GM12865 (cell line): ENCODE measurements around the gene FAM120C.

ENCODE experiments used
- DNase-seq: peaks from one replicate; pipeline ENCODE4 v3.0.0; 2010; ENCODE audit warnings: low read depth
- H3K4me3 ChIP-seq: 2 replicates; pipeline ENCODE4 v1.5.1; 2011; ENCODE audit warnings: mild to moderate bottlenecking, low read depth, low read length, control low read depth
- TF ChIP-seq, protein P1 (sequence below): IDR thresholded peaks from 2 replicates; pipeline ENCODE4 v1.5.1; 2011; ENCODE audit warnings: low read length, control low read depth, low read depth, inconsistent platforms; ENCODE audit not compliant: insufficient read depth; ENCODE audit errors: missing control alignments

The FAM120C gene

DNA sequence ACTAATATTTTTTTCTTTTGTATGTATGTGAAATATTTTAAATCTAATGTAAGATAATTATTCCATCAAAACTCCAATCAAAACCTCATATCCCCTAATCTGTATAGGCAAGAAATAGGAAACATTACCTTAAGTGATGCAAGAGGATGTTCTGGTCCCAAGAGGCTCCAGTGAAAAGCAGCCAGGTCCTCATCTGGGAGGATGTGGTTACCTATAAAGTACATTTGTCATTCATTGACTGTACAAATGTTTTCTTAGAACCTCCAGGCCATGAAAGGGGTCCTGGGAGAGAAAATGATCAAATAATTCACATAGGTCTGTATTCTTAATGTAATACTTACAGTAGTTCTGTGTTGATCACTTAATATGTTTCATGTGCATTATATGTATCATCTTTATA, 25.5 kb downstream of the FAM120C start:
- no peak for DNase-seq
- TF ChIP-seq, protein P1, sequence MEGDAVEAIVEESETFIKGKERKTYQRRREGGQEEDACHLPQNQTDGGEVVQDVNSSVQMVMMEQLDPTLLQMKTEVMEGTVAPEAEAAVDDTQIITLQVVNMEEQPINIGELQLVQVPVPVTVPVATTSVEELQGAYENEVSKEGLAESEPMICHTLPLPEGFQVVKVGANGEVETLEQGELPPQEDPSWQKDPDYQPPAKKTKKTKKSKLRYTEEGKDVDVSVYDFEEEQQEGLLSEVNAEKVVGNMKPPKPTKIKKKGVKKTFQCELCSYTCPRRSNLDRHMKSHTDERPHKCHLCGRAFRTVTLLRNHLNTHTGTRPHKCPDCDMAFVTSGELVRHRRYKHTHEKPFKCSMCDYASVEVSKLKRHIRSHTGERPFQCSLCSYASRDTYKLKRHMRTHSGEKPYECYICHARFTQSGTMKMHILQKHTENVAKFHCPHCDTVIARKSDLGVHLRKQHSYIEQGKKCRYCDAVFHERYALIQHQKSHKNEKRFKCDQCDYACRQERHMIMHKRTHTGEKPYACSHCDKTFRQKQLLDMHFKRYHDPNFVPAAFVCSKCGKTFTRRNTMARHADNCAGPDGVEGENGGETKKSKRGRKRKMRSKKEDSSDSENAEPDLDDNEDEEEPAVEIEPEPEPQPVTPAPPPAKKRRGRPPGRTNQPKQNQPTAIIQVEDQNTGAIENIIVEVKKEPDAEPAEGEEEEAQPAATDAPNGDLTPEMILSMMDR = no peak
- H3K4me3 ChIP-seq = no peak overlapping the region

DNA sequence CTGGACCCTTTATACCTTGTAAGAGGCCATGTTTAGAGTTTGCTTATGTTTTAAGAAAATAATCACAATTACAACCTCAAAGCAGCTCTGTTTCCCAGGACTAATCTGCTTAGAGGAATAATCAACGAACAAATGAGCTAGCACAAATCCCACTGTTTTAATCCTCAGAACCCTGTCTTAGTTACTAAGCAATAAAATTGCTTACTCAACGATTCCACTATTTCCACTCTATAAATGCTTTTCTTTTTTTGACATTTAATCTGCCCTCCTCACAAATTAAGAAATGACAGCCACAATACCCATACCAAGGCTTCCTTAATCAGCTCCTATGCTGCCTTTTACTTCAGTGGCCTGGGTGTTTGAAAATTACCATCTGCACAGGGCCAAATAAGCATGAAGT, 48.8 kb downstream of the FAM120C start:
- no peak overlapping the region for H3K4me3 ChIP-seq
- TF ChIP-seq, protein P1 = no peak
- DNase-seq = no peak

DNA sequence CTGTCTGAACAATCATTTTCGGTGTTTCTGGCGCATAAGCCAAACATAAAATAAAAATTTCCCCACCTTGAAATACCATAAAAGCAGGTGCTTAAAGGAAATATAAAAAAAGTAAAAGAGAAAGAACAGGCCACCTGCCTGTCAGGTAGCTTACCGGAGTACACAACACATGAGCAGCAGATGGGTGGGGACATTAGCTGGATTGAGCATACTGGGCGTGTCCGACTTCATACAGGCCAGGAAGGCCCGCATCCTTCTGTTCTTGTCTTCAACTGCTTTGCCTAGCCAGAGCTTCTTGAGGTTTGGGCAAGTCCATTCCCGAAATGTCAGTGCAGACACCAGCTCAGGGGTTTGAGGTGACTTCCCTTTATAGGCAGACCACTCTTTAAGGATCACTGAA, 66.7 kb downstream of the FAM120C start:
- no peak overlapping the region for H3K4me3 ChIP-seq
- no peak for DNase-seq
- TF ChIP-seq, protein P1 = no peak

DNA sequence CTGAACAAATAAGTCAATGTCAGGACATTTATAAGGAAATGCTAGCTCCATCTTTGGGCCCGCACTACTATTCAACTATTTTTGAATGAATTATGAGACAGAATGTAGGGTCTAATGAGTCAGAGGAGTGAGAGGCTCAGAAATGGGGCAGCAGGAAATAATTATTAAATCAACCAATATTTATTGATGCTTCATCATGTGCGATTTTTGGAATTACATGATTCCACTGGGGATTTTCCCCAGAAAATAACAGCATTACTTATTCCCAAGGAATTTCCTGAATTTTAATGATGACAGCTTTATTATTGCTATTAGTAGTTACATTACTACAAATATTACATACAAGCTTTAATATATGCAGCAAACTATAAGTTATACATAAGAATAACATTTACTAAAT, 89.5 kb downstream of the FAM120C start:
- DNase-seq = no peak
- TF ChIP-seq, protein P1 = no peak
- no peak overlapping the region for H3K4me3 ChIP-seq

DNA sequence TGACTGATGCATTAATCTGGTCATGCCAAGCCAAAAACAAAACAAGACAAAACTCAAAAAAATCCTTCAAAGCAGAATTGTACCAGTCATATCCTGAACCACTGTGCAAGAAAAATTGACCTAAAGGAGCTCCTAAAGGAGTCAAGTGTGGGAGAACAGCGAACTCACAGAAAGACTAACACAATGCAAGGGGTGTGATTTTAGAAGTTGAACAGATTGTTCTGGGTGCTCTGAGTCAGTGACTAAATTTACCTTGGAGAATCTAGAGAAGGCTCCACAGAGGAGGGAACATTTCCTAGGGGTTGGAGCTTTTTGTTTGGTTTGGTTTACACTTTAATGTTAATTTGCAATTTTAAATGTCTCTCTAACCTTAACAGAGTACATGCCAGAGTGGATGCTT, 89.9 kb downstream of the FAM120C start:
- TF ChIP-seq, protein P1 = no peak
- DNase-seq = no peak
- no peak overlapping the region for H3K4me3 ChIP-seq

DNA sequence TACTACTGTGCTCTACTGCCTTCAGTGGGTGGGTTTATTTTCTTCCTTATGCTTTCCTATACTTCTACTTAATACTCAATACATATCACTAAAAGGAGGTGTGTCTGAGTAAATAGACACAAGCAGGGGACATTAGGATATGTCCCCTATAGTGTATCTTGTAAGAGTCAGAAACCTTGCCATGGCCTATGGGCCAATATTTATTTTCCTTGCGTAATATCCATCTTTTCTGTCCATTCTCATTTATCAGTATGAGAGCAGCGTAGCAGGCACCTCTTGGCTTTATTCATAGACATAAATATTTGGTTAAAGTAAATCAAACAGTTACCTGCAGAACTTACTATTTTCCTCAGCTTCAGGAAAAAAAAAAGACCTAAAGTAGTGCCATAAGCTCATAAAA, 92.2 kb downstream of the FAM120C start:
- H3K4me3 ChIP-seq = no peak overlapping the region
- no peak for DNase-seq
- TF ChIP-seq, protein P1 = no peak

DNA sequence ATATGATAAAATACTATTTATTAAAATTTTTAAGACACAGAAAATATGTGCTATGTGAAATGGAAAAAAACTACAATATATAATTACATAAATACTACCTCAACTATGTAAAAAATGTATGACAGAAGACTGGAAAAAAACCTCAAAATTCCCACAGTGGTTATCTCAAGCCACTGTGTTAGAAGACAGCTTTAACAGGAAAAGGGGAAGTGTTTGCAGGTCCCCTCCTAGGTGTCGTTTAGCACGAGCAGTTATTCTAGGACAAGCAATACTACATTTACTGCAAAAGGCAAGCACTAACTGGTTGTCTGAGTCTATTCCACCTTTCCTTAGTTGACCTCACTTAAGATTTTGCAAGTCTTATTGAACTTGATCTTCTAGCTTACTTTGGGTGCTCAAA, 93.9 kb downstream of the FAM120C start:
- TF ChIP-seq, protein P1 = no peak
- no peak for DNase-seq

More for the DNA sequence above, 93.9 kb downstream of the FAM120C start:
- H3K4me3 ChIP-seq = no peak overlapping the region
